ENCODE results near the gene BICDL1.

- TF ChIP-seq CTCF (IDR thresholded peaks at IDR 0.05) (no peak), POLR2AphosphoS5 (IDR thresholded peaks at IDR 0.05) (no peak), EP300 (IDR thresholded peaks at IDR 0.05) (no peak)
Observed at GRCh38 chr12:120121343-120121742, 132.3 kb downstream of the BICDL1 start.

All from upper lobe of left lung (tissue), 4 donors.